Measurements from ENCODE around the gene PRICKLE4.
A peak's percentile ranks its signal among the peaks of the same experiment; 100 is the strongest.

The PRICKLE4 gene

GRCh38 chr6:41736800-41737555, 43.6 kb upstream of the PRICKLE4 start:
- Histone ChIP-seq H3K4me1 (ENCODE audit: control insufficient read depth, insufficient read depth, low read length) (peaks cover 56% of the 10 kb centered on the region), H3K27me3 (ENCODE audit: control insufficient read depth, insufficient read depth, low read length) (no peaks in the 10 kb centered on the region), H3K4me3 (ENCODE audit: low read length) (no peak overlapping the region), H3K36me3 (ENCODE audit: control insufficient read depth, insufficient read depth, low read length) (no peaks in the 10 kb centered on the region), H3K9me3 (ENCODE audit: control insufficient read depth, low read length) (no peaks in the 10 kb centered on the region), H3K9ac (ENCODE audit: low read length) (peak overlapping the region; percentile 8)

- no peak overlapping the region for H3K9ac ChIP-seq (ENCODE audit: low read length)
- H3K4me1 ChIP-seq (ENCODE audit: control insufficient read depth, insufficient read depth, low read length): peaks cover 58% of the 10 kb centered on the region
- no peaks in the 10 kb centered on the region for H3K36me3 ChIP-seq (ENCODE audit: control insufficient read depth, insufficient read depth, low read length)
- no peak overlapping the region for H3K4me3 ChIP-seq (ENCODE audit: low read length)
- no peaks in the 10 kb centered on the region for H3K27me3 ChIP-seq (ENCODE audit: control insufficient read depth, insufficient read depth, low read length)
- no peaks in the 10 kb centered on the region for H3K9me3 ChIP-seq (ENCODE audit: control insufficient read depth, low read length)
Measured at GRCh38 chr6:41737591-41738130, 42.9 kb upstream of the PRICKLE4 start.

GRCh38 chr6:41739041-41739440, 41.5 kb upstream of the PRICKLE4 start:
- H3K4me3 ChIP-seq (ENCODE audit: low read length): no peak overlapping the region
- peaks cover 57% of the 10 kb centered on the region for H3K4me1 ChIP-seq (ENCODE audit: control insufficient read depth, insufficient read depth, low read length)
- no peaks in the 10 kb centered on the region for H3K36me3 ChIP-seq (ENCODE audit: control insufficient read depth, insufficient read depth, low read length)
- no peaks in the 10 kb centered on the region for H3K27me3 ChIP-seq (ENCODE audit: control insufficient read depth, insufficient read depth, low read length)
- no peak overlapping the region for H3K9ac ChIP-seq (ENCODE audit: low read length)
- no peaks in the 10 kb centered on the region for H3K9me3 ChIP-seq (ENCODE audit: control insufficient read depth, low read length)

- no peaks in the 10 kb centered on the region for H3K27me3 ChIP-seq (ENCODE audit: control insufficient read depth, insufficient read depth, low read length)
- H3K9ac ChIP-seq (ENCODE audit: low read length): peak overlapping the region; percentile 70
- no peaks in the 10 kb centered on the region for H3K36me3 ChIP-seq (ENCODE audit: control insufficient read depth, insufficient read depth, low read length)
- peak overlapping the region; percentile 4 for H3K4me3 ChIP-seq (ENCODE audit: low read length)
- no peaks in the 10 kb centered on the region for H3K9me3 ChIP-seq (ENCODE audit: control insufficient read depth, low read length)
- peaks cover 68% of the 10 kb centered on the region for H3K4me1 ChIP-seq (ENCODE audit: control insufficient read depth, insufficient read depth, low read length)
Measured at GRCh38 chr6:41740366-41741162, 40.0 kb upstream of the PRICKLE4 start.

GRCh38 chr6:41741625-41742490, 38.7 kb upstream of the PRICKLE4 start:
- peak overlapping the region; percentile 70 for H3K9ac ChIP-seq (ENCODE audit: low read length)
- peak overlapping the region; percentile 4 for H3K4me3 ChIP-seq (ENCODE audit: low read length)
- no peaks in the 10 kb centered on the region for H3K36me3 ChIP-seq (ENCODE audit: control insufficient read depth, insufficient read depth, low read length)
- peaks cover 66% of the 10 kb centered on the region for H3K4me1 ChIP-seq (ENCODE audit: control insufficient read depth, insufficient read depth, low read length)
- no peaks in the 10 kb centered on the region for H3K9me3 ChIP-seq (ENCODE audit: control insufficient read depth, low read length)
- no peaks in the 10 kb centered on the region for H3K27me3 ChIP-seq (ENCODE audit: control insufficient read depth, insufficient read depth, low read length)

DNA sequence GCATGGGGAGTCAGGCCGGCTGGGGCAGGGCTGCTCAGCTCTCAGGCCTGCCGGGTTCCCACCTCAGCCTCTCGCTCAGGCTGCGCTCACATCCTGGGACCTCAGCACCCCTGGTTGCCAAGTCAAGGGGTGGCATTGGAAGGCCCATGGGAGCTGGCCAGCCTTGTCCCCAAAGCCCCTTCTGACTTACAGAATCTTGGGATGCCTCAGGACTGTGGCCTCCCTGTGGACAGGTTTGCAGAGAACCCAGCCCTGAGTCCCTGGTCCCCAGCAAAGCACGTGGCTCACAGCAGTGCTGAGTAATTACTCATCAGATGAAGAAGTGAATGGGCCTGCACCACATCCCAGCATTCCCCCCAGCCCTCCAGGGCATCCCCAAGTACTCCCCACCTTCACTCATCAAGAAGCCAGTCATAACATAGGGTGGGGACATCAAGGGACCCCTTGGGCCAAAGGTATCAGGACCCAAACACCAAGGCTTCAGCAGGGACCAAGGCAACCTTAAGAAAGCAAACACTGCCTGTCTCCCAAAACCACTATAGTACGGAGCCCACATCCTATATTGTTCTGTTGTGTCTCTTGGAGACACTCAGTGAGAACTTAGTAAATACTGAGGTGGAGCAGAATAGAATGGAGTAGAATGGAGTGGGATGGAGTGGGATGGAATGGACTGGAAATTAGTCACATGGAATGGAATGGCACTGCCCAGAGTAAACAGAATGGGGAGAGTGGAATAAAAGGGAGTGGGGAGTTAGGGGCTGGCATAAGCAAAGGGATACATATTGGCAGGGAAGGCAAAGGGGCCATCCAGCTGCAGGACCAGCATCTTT, 37.0 kb upstream of the PRICKLE4 start:
- Histone ChIP-seq H3K27me3 (ENCODE audit: control insufficient read depth, insufficient read depth, low read length) (no peaks in the 10 kb centered on the region), H3K4me1 (ENCODE audit: control insufficient read depth, insufficient read depth, low read length) (peaks cover 74% of the 10 kb centered on the region), H3K9ac (ENCODE audit: low read length) (peak overlapping the region; percentile 63), H3K36me3 (ENCODE audit: control insufficient read depth, insufficient read depth, low read length) (no peaks in the 10 kb centered on the region), H3K9me3 (ENCODE audit: control insufficient read depth, low read length) (no peaks in the 10 kb centered on the region), H3K4me3 (ENCODE audit: low read length) (peak overlapping the region; percentile 12)

- Histone ChIP-seq H3K4me3 (ENCODE audit: low read length) (peak overlapping the region; percentile 23), H3K4me1 (ENCODE audit: control insufficient read depth, insufficient read depth, low read length) (peaks cover 76% of the 10 kb centered on the region), H3K9me3 (ENCODE audit: control insufficient read depth, low read length) (no peaks in the 10 kb centered on the region), H3K9ac (ENCODE audit: low read length) (peak overlapping the region; percentile 63), H3K27me3 (ENCODE audit: control insufficient read depth, insufficient read depth, low read length) (no peaks in the 10 kb centered on the region), H3K36me3 (ENCODE audit: control insufficient read depth, insufficient read depth, low read length) (no peaks in the 10 kb centered on the region)
Measured at GRCh38 chr6:41744236-41744787, 36.3 kb upstream of the PRICKLE4 start.

- no peaks in the 10 kb centered on the region for H3K36me3 ChIP-seq (ENCODE audit: control insufficient read depth, insufficient read depth, low read length)
- H3K9me3 ChIP-seq (ENCODE audit: control insufficient read depth, low read length): no peaks in the 10 kb centered on the region
- peak overlapping the region; percentile 79 for H3K9ac ChIP-seq (ENCODE audit: low read length)
- H3K4me1 ChIP-seq (ENCODE audit: control insufficient read depth, insufficient read depth, low read length): peaks cover 65% of the 10 kb centered on the region
- peak overlapping the region; percentile 29 for H3K4me3 ChIP-seq (ENCODE audit: low read length)
- no peaks in the 10 kb centered on the region for H3K27me3 ChIP-seq (ENCODE audit: control insufficient read depth, insufficient read depth, low read length)
Measured at GRCh38 chr6:41746107-41746506, 34.5 kb upstream of the PRICKLE4 start.

GRCh38 chr6:41747256-41748101, 33.1 kb upstream of the PRICKLE4 start, which contains the start of gene PGC:
Gene PGC, minus strand, starts transcription at chr6:41747397. Its CDS starts 63 bp downstream, at chr6:41747334.
- Histone ChIP-seq H3K27me3 (ENCODE audit: control insufficient read depth, insufficient read depth, low read length) (no peaks in the 10 kb centered on the region), H3K4me1 (ENCODE audit: control insufficient read depth, insufficient read depth, low read length) (peaks cover 55% of the 10 kb centered on the region), H3K9ac (ENCODE audit: low read length) (peak within 1 kb of the TSS; percentile 79), H3K36me3 (ENCODE audit: control insufficient read depth, insufficient read depth, low read length) (no peaks in the 10 kb centered on the region), H3K9me3 (ENCODE audit: control insufficient read depth, low read length) (no peaks in the 10 kb centered on the region), H3K4me3 (ENCODE audit: low read length) (peak within 1 kb of the TSS; percentile 29)

- Histone ChIP-seq H3K4me3 (ENCODE audit: low read length) (no peak overlapping the region), H3K9me3 (ENCODE audit: control insufficient read depth, low read length) (no peaks in the 10 kb centered on the region), H3K27me3 (ENCODE audit: control insufficient read depth, insufficient read depth, low read length) (no peaks in the 10 kb centered on the region), H3K4me1 (ENCODE audit: control insufficient read depth, insufficient read depth, low read length) (peaks cover 49% of the 10 kb centered on the region), H3K36me3 (ENCODE audit: control insufficient read depth, insufficient read depth, low read length) (no peaks in the 10 kb centered on the region), H3K9ac (ENCODE audit: low read length) (peak overlapping the region; percentile 12)
Measured at GRCh38 chr6:41748102-41748477, 32.5 kb upstream of the PRICKLE4 start.
